HG03575 (cell line): Measurements from ENCODE around the gene NT5DC3.

Experiments used
- ATAC-seq: cut with Tn5 transposase; IDR thresholded peaks from one replicate; pipeline ENCODE4 v1.9.1; 2021; ENCODE audit not compliant: unreplicated experiment, insufficient number of reproducible peaks, low FRiP score; ENCODE audit errors: extremely low read depth

NT5DC3 gene

GRCh38 chr12:103731539-103731938 lies 109.5 kb downstream of the NT5DC3 start:
- ATAC-seq, result no peak

GRCh38 chr12:103729499-103729898 lies 111.5 kb downstream of the NT5DC3 start:
- ATAC-seq, result no peak

GRCh38 chr12:103728323-103728722 lies 112.7 kb downstream of the NT5DC3 start:
- no peak for ATAC-seq

GRCh38 chr12:103727638-103728037 lies 113.4 kb downstream of the NT5DC3 start:
- no peak for ATAC-seq

- no peak for ATAC-seq
Observed at GRCh38 chr12:103725398-103725797, 115.6 kb downstream of the NT5DC3 start.
